Liver (tissue), 9 donors: ENCODE measurements around the gene MED27. TPM values are rescaled to one million over a fixed set of nuclear protein-coding genes. Genes with fewer than 3 reads are reported as not detected.

Experiments used
- DNase-seq: peaks from one replicate; pipeline ENCODE4 v3.0.0-alpha.2; 2017; ENCODE audit warnings: low spot score
- H3K27ac ChIP-seq, 2 donors: one replicate each; pipeline ENCODE4 v1.7.0; 2013; ENCODE audit warnings: inconsistent platforms in 2 of 2, low read length in 2 of 2, control low read depth in 1 of 2, low read depth in 1 of 2, mild to moderate bottlenecking in 1 of 2
- H3K27me3 ChIP-seq, 4 donors: one replicate each; pipeline versions ENCODE4 v1.6.1 to v1.7.0; 2013; ENCODE audit warnings: low read length in 3 of 4, inconsistent platforms in 1 of 4, mild to moderate bottlenecking in 1 of 4, moderate library complexity in 1 of 4; ENCODE audit not compliant: control insufficient read depth in 4 of 4, insufficient read depth in 4 of 4
- H3K36me3 ChIP-seq, 4 donors: one replicate each; pipeline versions ENCODE4 v1.6.1 to v1.7.0; 2013; ENCODE audit warnings: low read length in 3 of 4, mild to moderate bottlenecking in 3 of 4, low read depth in 1 of 4, moderate library complexity in 1 of 4; ENCODE audit not compliant: control insufficient read depth in 4 of 4, insufficient read depth in 3 of 4
- H3K4me1 ChIP-seq, 4 donors: one replicate each; pipeline versions ENCODE4 v1.6.1 to v1.7.0; 2013; ENCODE audit warnings: low read length in 3 of 4, mild to moderate bottlenecking in 3 of 4, moderate library complexity in 1 of 4; ENCODE audit not compliant: control insufficient read depth in 4 of 4, insufficient read depth in 4 of 4
- H3K4me3 ChIP-seq, 3 donors: one replicate each; pipeline versions ENCODE4 v1.6.1 to v1.7.0; 2013; ENCODE audit warnings: low read length in 3 of 3, control low read depth in 1 of 3, low read depth in 1 of 3, mild to moderate bottlenecking in 1 of 3
- H3K9ac ChIP-seq, 2 donors: one replicate each; pipeline ENCODE4 v1.7.0; 2013; ENCODE audit warnings: low read length in 2 of 2, mild to moderate bottlenecking in 2 of 2, moderate library complexity in 2 of 2, control low read depth in 1 of 2, low read depth in 1 of 2
- H3K9me3 ChIP-seq, 4 donors: one replicate each; pipeline versions ENCODE4 v1.6.1 to v1.7.0; 2013; ENCODE audit warnings: low read length in 3 of 4; ENCODE audit not compliant: control insufficient read depth in 4 of 4
- EGR1 ChIP-seq, 2 donors: IDR thresholded peaks; 2 replicates each; pipeline ENCODE4 v1.6.1; 2016 to 2018; ENCODE audit warnings: antibody characterized with exemption in 2 of 2, low read depth in 2 of 2
- GABPA ChIP-seq, 2 donors: IDR thresholded peaks in 1 of 2; conservative IDR thresholded peaks in 1 of 2; 2 replicates each; pipeline ENCODE4 v1.6.1; 2016; ENCODE audit warnings: antibody characterized with exemption in 2 of 2, mild to moderate bottlenecking in 1 of 2, moderate library complexity in 1 of 2
- HNF4G ChIP-seq: IDR thresholded peaks from 2 replicates; pipeline ENCODE4 v1.6.1; 2016; ENCODE audit warnings: antibody characterized with exemption
- JUND ChIP-seq, 2 donors: IDR thresholded peaks; 2 replicates each; pipeline ENCODE4 v1.6.1; 2016; ENCODE audit warnings: antibody characterized with exemption in 2 of 2
- NR2F2 ChIP-seq: IDR thresholded peaks from 2 replicates; pipeline ENCODE4 v1.6.1; 2016; ENCODE audit warnings: antibody characterized with exemption
- RAD21 ChIP-seq, 2 donors: IDR thresholded peaks; 2 replicates each; pipeline ENCODE4 v1.6.1; 2016; ENCODE audit warnings: antibody characterized with exemption in 2 of 2, mild to moderate bottlenecking in 2 of 2
- RXRA ChIP-seq, 2 donors: IDR thresholded peaks; 2 replicates each; pipeline ENCODE4 v1.6.1; 2017 to 2018; ENCODE audit warnings: antibody characterized with exemption in 2 of 2, mild to moderate bottlenecking in 1 of 2
- SP1 ChIP-seq: IDR thresholded peaks from 2 replicates; pipeline ENCODE4 v1.6.1; 2018; ENCODE audit warnings: antibody characterized with exemption, mild to moderate bottlenecking
- TAF1 ChIP-seq: conservative IDR thresholded peaks from 2 replicates; pipeline ENCODE4 v1.6.1; 2016; ENCODE audit warnings: antibody characterized with exemption, mild to moderate bottlenecking
- YY1 ChIP-seq: IDR thresholded peaks from 2 replicates; pipeline ENCODE4 v1.6.1; 2016; ENCODE audit warnings: antibody characterized with exemption, mild to moderate bottlenecking
- WGBS: extraction: QIAGEN DNeasy Blood & Tissue Kit; methylation state at CpG from one replicate; pipeline ENCODE4 v1.1.7; 2013; 5-methylcytosine and 5-hydroxymethylcytosine counted together
- polyA plus RNA-seq, 2 donors: library from polyadenylated mRNA; stranded (reverse) in 1 of 2; unstranded in 1 of 2; fragments of 200-250 nt in 1 of 2; fragments of >200 nt in 1 of 2; fragmentation: Nextera tagmentation in 1 of 2; extraction: Ambion mirVana in 1 of 2; gene quantifications; one replicate each; pipeline versions ENCODE4 v1.2.1 to v1.2.3, GENCODE V29; 2013 to 2015
- total RNA-seq, 2 donors: library from RNA; depleted of rRNA; stranded (reverse); fragments of >200 nt; gene quantifications; one replicate each; pipeline ENCODE4 v1.2.3, GENCODE V29; 2014
- TF ChIP-seq, protein P1 (sequence below): IDR thresholded peaks from 2 replicates; pipeline ENCODE4 v1.6.1; 2016; ENCODE audit warnings: antibody characterized with exemption
- TF ChIP-seq, protein P2 (sequence below): IDR thresholded peaks from 2 replicates; pipeline ENCODE4 v1.6.1; 2016; ENCODE audit warnings: antibody characterized with exemption, mild to moderate bottlenecking
- TF ChIP-seq, protein P3 (sequence below): IDR thresholded peaks from 2 replicates; pipeline ENCODE4 v1.6.1; 2016; ENCODE audit warnings: antibody characterized with exemption
- TF ChIP-seq, protein P4 (sequence below): fragments of 150-350 bp; IDR thresholded peaks from 2 replicates; pipeline ENCODE4 v1.5.1; 2017; ENCODE audit warnings: improper control_type of control experiment, low read depth, low read length; ENCODE audit not compliant: missing input control
- donor health status: healthy.
- donor health status: healthy.
- donor health status: healthy.
- donor health status: healthy.
- donor health status: healthy.

Gene MED27
- total and polyA plus RNA-seq, 4 donors, result 4.6 to 7.9 (median 5.5) TPM

DNA sequence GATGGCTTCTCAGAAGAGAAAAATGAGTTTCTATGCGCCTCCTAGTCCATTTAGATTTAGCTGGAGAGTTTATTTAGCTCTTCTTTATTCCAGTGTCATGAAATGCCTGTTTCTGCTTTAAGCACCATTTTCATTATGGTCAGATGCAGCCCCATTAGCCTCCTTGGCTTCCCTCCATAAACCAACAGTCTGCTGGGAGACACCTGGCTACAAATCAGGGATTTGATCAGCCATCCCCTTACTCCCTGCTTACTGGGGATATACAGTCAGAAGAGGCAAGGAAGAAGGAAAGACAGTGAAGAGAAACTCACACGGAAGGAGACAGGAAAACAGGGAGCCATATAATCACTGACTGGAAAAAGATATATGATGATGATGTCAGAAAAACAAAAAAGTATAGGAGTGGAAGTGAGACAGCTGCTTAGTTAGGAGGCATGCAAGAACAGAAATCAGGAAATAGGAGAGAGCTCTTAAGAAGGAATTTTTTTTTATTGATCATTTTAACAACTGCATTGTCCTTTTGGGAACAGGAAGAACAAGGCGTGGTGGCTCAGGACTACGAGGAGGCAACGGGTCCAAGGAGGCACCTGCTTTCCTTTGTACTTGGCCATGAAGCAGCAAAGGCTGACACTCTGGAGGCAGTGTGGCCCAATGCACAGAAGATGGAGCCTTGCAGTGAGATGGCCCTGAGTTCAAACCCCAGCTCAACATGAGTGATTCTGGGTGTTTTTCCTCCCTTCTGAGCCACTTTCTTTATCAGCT is 56.1 kb downstream of the MED27 start:
- 88% methylated on average over 5 of the region's 5 CpGs for WGBS
- Histone ChIP-seq H3K36me3 (no peaks in the 10 kb centered on the region), H3K27ac (no peak overlapping the region), H3K4me1 (peaks cover 0 to 7% (median 0%) of the 10 kb centered on the region in 4 donors), H3K4me3 (no peak overlapping the region), H3K9ac (no peak overlapping the region), H3K9me3 (no peaks in the 10 kb centered on the region), H3K27me3 (no peaks in the 10 kb centered on the region)
- TF ChIP-seq, protein P1, sequence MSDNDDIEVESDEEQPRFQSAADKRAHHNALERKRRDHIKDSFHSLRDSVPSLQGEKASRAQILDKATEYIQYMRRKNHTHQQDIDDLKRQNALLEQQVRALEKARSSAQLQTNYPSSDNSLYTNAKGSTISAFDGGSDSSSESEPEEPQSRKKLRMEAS, result no peak
- TF ChIP-seq EGR1 (IDR thresholded peaks at IDR 0.05; ENCODE audit: low read depth in 2 of 2), result no peak
- TF ChIP-seq TAF1, result no peak
- no peak for TF ChIP-seq GABPA (IDR thresholded peaks at IDR 0.05 in 1 of 2, conservative IDR thresholded peaks at IDR 0.05 in 1 of 2)
- no peak for TF ChIP-seq YY1
- TF ChIP-seq, protein P2, sequence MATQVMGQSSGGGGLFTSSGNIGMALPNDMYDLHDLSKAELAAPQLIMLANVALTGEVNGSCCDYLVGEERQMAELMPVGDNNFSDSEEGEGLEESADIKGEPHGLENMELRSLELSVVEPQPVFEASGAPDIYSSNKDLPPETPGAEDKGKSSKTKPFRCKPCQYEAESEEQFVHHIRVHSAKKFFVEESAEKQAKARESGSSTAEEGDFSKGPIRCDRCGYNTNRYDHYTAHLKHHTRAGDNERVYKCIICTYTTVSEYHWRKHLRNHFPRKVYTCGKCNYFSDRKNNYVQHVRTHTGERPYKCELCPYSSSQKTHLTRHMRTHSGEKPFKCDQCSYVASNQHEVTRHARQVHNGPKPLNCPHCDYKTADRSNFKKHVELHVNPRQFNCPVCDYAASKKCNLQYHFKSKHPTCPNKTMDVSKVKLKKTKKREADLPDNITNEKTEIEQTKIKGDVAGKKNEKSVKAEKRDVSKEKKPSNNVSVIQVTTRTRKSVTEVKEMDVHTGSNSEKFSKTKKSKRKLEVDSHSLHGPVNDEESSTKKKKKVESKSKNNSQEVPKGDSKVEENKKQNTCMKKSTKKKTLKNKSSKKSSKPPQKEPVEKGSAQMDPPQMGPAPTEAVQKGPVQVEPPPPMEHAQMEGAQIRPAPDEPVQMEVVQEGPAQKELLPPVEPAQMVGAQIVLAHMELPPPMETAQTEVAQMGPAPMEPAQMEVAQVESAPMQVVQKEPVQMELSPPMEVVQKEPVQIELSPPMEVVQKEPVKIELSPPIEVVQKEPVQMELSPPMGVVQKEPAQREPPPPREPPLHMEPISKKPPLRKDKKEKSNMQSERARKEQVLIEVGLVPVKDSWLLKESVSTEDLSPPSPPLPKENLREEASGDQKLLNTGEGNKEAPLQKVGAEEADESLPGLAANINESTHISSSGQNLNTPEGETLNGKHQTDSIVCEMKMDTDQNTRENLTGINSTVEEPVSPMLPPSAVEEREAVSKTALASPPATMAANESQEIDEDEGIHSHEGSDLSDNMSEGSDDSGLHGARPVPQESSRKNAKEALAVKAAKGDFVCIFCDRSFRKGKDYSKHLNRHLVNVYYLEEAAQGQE, result no peak
- TF ChIP-seq JUND (IDR thresholded peaks at IDR 0.05), result no peak
- TF ChIP-seq RXRA (IDR thresholded peaks at IDR 0.05), result no peak
- no peak for TF ChIP-seq HNF4G
- no peak for DNase-seq

DNA sequence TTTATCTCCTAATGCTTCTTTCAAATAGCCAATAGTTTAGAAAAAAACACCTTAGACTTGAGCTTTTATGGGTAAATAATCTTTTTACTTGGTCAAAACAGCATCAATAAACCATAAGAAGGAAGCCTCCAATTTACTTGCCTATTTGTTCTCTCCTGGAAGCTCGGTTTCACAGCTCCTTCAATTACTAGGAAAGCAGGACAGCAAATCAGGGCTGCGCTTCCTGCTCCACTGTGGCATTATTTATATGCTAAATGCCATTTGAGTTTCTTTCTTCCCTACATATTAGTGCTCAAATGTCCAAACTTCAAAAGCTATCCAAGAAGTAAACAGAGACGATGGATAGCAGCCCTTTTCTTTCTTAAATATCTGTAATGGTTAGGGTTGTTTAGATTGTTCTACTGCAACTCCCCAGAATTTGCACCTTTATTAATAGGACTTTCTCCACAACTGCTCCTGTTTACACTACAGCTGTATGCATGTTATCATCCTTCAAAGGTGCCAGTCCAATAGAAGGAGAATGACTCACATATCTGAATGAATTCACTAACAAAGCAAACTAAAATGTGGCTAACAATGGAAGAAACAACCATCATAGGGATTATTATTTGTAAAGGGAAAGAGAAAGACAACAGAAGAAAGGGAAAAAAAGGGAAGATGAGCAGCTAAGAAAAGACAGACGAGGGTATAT is 58.7 kb downstream of the MED27 start:
- H3K9me3 ChIP-seq, result no peaks in the 10 kb centered on the region
- TF ChIP-seq JUND (IDR thresholded peaks at IDR 0.05) (no peak), RXRA (IDR thresholded peaks at IDR 0.05) (no peak), RAD21 (IDR thresholded peaks at IDR 0.05) (no peak), NR2F2 (no peak), GABPA (IDR thresholded peaks at IDR 0.05 in 1 of 2, conservative IDR thresholded peaks at IDR 0.05 in 1 of 2) (no peak), SP1 (no peak)
- TF ChIP-seq, protein P1, result no peak
- TF ChIP-seq, protein P3, sequence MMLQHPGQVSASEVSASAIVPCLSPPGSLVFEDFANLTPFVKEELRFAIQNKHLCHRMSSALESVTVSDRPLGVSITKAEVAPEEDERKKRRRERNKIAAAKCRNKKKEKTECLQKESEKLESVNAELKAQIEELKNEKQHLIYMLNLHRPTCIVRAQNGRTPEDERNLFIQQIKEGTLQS, result no peak
- TF ChIP-seq, protein P4, sequence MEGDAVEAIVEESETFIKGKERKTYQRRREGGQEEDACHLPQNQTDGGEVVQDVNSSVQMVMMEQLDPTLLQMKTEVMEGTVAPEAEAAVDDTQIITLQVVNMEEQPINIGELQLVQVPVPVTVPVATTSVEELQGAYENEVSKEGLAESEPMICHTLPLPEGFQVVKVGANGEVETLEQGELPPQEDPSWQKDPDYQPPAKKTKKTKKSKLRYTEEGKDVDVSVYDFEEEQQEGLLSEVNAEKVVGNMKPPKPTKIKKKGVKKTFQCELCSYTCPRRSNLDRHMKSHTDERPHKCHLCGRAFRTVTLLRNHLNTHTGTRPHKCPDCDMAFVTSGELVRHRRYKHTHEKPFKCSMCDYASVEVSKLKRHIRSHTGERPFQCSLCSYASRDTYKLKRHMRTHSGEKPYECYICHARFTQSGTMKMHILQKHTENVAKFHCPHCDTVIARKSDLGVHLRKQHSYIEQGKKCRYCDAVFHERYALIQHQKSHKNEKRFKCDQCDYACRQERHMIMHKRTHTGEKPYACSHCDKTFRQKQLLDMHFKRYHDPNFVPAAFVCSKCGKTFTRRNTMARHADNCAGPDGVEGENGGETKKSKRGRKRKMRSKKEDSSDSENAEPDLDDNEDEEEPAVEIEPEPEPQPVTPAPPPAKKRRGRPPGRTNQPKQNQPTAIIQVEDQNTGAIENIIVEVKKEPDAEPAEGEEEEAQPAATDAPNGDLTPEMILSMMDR, result no peak
- H3K36me3 ChIP-seq, result no peaks in the 10 kb centered on the region
- no peak overlapping the region for H3K9ac ChIP-seq
- no peaks in the 10 kb centered on the region for H3K27me3 ChIP-seq
- no peak overlapping the region for H3K27ac ChIP-seq
- no peak for DNase-seq
- 74% methylated on average over 4 of the region's 4 CpGs for WGBS
- no peak overlapping the region for H3K4me3 ChIP-seq
- peaks cover 0 to 7% (median 0%) of the 10 kb centered on the region in 4 donors for H3K4me1 ChIP-seq
